NCI-H526 treated with DMSO at 0.1 percent for 48 hours (cell line): ENCODE measurements around the gene SLC6A7.

ENCODE experiments used
- DNase-seq: peaks from one replicate; lab custom pipeline; 2025; lab: John Stamatoyannopoulos, UW

SLC6A7 gene

DNA sequence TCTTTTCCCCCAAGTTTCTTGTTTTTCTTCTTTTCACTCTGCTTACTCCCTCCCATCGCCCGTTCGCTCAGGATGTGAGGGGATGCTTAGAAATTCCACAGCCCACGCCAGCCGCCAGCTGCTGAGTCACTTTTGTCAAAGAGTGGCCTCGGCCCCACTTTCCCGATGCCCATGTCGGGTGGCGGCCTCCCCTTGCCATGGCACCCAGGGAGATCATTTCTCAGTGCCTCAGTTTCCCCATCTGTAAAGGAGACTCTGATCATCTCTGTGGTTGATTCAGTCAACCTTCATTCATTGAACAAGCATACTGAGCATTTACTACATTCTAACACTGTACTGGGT lies 33.9 kb upstream of the SLC6A7 start:
- no peak for DNase-seq

DNA sequence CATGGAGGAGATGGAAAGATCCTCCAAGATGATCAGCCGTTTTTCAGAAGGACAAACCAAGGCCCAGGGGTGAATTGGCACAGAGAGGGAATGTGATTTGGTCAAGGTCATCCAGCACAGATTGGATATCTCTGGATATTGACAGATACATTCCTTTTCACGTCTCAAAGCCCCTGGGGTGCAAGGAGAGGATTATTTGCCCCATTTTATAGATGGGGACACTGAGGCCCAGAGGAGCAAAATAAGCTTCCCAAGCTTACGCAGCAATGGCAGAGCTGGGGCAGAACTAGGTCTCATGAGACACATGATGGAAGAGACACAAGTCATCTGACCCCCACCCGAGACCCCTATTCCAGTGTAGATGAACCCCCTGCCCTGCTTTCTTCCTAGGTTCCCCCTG lies 33.3 kb upstream of the SLC6A7 start:
- DNase-seq: no peak

DNA sequence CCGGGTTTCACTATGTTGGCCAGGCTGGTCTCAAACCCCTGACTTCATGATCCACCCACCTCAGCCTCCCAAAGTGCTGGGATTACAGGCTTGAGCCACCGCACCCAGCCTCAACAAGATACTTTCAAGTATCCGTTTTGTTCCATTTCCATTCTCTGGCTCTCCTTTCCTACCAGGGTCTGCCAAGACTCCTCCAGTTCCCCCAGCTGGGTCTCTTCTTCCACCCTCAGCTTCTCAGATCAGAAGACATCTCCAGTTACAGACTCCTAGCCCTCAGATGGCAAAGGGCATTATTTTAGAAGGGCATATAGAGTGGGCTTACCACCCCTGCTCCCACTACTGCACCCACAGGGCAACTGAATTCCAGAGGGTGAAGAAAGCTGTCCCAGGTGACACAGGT lies 32.7 kb upstream of the SLC6A7 start:
- no peak for DNase-seq

DNA sequence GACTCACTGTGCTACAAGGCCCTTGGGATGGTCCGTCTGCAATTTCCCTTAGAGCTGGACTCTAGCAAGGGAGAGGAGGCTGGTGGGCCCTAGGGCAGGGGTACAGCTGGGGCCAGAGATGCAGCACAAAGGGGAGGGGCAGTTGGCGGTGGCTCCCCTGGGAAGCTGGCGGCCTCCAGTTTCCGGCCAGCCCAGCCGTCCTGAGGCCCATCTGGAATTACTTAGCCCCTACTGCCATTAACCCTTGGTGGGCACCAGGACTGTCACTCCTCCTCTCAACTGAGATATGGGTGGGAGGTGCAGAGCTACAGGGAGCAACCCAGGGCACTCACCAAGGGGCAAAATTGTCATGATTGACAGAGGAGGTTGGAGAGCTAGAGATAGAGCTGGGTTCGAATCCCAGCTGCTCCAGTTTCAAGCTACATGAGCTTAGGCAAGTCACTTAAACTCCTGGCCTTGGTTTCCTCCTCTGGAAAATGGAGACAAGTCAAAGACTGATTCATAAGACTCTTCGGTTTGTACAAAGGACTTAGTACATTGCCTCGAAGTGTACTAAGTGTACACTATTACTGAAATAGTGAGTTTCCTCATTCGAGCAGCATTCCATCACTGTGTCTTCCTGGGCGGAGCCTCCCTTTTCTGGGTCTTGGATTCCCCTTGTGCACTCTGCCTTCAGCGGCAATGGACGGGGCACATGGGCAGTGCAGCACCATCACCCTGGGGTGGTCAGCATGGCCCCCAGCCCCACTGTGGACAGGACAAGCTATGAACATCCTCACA lies 31.5 kb upstream of the SLC6A7 start:
- DNase-seq: no peak

DNA sequence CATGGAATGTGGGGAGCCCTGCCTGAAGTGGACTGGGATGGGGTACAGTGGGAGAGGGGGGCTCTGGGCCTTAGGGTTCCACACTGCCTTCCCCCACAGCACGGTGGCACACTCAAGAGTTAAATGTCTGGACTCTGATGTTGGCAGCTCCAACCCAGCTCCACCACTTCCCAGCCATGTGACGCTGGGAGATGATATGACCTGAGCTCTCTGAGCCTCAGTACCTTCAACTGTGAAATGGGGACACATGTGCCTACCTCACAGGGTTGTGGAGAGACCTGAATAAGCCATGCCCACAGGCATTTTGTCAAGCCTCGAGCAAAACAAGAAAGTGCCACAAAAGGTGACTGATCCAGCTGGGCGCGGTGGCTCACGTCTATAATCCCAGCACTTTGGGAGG lies 30.8 kb upstream of the SLC6A7 start:
- no peak for DNase-seq

DNA sequence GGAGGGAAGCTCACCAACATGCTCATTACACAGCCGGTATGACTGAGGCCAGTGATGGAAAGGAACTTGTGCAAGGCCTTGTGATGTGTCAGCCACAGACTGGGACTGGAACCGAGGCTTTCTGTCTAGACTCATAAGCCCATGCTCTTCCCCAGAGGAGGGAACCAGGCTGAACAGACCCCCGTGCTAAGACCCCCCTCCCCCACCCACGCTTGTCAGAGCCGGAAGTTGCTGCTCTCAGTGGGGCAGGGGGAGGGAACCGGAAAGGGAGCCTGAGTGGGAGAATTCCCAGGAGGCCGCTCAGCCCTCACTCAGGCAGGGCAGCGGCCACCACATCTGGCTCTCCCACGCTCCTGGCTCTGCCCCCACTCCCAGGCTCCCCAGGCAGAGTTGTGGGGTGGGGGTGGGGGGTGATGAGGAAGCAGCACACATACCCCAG lies 30.1 kb upstream of the SLC6A7 start:
- no peak for DNase-seq

DNA sequence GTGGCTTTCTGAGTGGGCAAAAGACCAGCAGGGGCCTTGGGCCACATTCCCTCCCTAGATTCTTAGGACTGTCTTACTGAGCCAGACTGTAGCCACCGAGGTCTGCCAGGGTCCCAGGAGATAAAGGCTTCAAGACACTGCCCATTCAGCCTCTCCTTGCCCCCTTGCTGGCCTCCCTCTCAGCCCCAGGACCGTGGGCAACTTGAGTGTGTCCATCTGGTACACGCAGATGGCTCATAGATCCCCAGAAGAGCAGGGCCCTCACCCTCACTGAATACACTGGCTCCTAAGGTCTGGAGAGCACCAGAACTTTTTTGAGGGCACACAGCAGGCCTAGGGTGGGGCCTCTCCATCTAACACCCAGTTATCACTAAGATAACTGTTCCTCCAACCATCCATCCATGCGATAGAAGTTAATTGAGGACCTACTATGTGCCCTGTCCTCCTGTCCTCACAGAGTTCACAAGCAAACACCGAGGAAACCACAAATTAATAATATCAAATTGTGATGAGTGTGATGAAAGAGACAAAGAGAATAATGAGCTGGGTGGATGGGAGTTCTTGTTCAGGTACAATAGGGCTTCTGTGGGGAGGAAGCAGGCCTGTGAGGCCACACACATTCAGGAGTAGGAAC lies 29.3 kb upstream of the SLC6A7 start:
- DNase-seq: no peak

DNA sequence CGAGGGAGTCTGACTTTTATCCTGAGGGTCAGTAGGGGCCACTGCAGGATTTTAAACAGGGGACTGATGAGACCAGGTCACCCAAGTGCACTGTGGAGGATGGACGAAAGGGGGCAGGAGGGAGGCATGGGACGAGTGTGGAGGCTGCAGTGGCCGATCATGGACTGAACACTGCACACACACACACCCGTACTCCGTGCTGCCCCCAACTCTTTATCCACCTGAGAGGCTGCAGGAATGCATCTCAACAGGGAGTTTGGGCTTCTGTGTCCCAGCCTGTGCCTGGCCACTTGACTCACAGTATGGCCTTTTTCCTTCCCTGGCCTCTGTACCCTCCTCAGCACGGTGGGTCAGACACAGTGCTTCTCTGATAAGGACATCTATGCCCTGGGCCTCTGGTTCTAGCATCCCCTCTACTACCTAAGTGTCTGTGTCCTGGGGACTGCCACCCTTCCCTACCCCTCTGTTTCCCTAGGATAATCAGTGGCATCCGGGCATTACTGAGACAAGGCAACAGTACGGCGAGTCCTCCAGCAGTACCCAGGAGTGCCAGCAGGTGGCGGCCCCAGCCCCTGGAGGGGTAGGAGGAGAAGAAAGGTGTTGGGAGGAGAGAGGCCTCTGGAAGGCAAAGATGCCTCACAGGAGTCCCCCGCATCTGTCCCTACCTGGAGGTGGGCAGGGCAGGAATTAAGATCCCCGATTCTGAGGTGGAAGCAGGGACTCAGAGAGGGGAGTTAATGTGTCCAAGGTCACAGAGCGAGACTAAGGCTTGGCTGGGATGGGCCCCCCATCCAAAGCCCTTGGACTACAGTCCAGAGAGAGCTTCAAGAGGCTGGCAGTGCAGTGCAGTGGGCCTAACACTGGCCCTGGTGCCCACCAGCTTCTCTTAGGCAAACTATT lies 28.4 kb upstream of the SLC6A7 start:
- DNase-seq: peak; percentile 55

DNA sequence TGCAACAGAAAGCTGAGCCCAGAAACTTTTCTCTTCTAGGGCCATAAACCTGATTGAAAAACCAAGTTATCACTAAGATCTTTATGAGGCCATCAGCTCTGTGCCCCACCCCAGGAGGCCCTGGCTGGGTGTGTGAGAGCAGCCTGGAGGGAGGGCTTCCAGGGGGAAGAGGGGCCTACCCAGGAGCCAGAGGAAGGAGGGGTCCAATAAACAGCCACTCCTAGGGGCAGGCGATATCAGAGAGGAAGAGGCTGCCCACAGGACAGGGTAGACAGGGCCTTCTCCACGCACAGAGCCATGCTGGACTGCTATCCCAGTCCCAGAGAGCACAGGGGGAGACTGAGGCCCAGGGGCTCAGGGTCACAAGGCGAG lies 27.7 kb upstream of the SLC6A7 start:
- DNase-seq: no peak

DNA sequence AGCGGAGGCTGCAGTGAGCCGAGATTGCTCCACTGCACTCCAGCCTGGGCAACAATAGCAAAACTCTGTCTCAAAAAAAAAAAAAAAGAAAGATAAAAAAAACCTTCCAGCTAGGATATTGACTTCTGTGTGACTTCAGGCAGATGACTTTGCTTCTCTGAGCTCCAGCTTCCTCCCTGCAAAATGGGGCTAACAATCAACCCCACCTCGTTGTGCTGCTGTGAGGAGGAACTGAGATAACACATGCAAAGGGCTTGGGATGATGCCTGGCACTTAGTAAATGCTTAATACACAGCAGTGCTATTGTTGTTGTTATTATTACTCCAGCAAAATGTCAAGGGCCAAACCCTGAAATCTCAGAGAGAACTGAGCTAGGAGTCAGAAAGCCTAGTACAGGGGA lies 26.8 kb upstream of the SLC6A7 start:
- no peak for DNase-seq

DNA sequence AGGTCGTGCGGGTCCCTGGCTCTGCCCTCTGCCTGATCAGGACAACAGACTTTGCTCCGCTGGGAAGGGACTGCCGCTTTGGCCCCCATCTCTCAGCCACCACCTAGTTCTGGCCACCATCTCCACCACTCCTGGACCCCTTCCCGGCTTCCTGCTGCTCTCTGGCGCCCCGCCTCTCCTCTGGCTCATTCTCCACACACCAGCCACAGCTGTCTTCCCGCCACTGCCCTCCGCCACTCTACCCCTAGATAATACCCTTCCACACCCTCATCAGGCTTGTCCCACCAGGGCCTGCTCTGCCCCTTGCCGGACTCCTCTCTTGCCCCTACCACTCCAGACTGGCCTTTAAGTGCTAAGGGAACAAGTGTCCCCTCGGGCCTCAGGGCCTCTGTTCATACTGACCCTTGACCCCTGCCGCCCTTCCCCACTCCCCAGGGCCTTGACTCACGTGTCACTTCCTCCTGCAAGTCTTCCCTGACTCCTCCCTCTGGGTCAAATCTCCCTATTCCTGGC lies 26.3 kb upstream of the SLC6A7 start:
- no peak for DNase-seq

DNA sequence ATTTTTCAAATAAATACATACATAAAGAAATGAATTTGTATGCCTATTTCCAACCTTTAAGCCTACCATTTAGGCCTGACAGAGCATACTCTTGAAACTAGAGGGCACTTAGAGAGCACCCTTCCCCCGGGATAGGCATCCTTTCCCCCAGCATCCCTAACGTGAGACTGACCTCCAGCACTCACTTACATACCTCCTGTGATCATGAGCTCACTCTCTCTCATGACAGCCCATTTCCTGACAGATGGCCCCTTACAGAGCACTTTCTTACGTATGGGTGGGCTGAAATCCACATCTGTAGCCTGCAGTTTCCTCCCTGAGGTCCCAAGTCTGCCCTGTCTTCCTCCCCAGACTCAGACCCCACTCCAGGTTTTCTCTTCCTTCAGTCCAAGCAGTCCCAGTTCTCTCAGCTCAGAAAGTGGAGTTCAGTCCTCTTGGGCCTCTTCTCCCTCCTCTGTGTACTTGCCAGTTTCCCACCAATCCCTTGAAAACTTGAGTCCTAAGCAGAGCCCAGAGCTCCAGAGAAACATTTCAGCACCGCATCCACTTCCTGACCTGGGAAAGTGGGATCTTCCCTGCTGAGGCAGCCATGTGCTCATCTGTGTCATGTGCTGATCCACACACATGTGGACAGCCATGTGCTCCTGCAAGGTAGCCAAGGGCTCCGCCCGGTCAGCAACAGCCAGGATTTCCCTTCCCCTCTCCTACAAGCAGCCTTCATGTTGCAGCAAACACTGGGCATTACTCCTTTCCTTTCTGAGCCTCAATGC lies 25.5 kb upstream of the SLC6A7 start:
- DNase-seq: no peak

DNA sequence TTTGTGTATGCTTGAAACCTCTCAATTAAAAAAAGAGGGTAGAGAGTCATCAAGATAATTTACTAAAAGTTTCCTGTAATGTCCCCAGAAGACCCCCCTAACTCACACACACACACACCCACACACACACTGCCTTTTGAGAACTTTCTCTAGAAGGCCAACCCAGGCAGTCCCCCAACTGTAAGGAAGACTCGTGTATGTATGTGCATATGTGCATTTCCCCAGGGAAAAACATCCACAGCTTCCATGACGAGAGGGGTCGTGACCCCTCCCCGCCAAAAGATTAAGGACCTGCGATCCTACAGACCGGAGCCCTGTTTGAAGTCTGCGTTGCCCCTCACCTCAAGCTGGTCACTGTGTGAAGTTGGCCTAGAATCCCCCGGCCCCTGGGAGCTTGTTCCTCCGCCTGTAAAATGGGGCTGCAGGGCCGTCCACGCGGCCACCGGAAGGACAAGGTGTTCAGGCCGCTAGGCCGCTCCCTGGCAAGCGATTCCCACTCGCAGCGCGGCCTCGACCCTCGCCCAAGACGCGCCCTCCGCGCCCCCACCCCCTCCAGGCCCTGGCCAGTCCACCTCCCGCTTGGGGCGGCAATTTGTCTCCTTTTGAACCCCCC lies 23.7 kb upstream of the SLC6A7 start:
- DNase-seq: no peak

DNA sequence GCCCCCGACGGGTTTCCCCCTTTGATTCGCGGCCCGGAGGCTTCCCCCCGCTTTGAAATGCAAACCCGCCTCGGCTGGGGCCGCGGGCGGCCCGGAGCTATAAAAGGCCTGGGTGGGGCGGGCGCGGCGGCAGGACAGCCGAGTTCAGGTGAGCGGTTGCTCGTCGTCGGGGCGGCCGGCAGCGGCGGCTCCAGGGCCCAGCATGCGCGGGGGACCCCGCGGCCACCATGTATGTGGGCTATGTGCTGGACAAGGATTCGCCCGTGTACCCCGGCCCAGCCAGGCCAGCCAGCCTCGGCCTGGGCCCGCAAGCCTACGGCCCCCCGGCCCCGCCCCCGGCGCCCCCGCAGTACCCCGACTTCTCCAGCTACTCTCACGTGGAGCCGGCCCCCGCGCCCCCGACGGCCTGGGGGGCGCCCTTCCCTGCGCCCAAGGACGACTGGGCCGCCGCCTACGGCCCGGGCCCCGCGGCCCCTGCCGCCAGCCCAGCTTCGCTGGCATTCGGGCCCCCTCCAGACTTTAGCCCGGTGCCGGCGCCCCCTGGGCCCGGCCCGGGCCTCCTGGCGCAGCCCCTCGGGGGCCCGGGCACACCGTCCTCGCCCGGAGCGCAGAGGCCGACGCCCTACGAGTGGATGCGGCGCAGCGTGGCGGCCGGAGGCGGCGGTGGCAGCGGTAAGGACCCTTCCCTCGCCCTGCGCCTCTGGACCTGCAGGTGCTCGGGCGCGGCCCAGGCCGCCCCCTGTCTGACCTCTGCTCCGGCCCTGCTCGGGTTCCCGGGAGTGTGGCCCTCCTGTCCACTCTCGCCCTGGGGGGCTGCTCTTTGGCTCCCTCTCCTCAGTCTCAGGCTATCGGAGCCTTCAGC lies 23.0 kb upstream of the SLC6A7 start, which contains the start of gene CDX1:
CDX1 (plus strand) TSS at position 129 of the 862 bp plus-strand sequence; CDS start at position 228, 99 bp downstream.
- DNase-seq: no peak

DNA sequence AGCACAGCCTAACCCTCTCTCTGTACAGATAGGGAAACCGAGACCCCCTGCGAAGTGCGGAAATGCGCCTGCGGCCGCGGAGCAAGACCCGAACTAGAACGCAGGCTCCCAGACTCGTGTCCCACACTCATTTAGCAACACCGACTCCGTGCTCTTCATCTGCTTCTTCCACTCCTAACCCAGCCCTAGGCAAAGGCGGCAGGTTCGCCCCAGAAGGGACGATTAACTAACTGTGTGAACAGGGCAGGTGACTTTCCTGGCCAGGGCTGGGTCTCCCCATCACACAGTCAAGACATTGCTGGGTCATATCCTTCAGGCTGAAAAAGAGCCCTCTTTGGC lies 22.4 kb upstream of the SLC6A7 start:
- no peak for DNase-seq

DNA sequence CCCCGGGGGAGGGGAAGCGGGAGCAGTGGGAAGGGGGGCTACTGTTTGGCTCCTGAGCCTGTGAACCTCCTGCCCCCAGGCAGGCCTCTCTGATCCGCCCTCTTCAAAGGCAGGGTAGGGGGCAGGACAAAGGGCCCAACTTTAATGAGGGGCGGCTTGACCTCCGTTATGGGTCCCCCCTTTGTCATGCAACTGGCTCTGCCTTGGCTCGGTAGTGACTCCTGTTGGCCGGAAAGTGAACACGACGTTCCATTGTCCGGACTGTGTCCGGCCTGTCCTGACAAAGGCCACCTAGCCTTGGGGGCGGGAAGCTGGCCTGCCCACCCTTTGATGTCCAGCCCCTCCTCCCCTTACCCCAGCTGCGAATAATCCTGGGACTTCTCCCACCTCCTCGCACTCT lies 22.0 kb upstream of the SLC6A7 start:
- no peak for DNase-seq

DNA sequence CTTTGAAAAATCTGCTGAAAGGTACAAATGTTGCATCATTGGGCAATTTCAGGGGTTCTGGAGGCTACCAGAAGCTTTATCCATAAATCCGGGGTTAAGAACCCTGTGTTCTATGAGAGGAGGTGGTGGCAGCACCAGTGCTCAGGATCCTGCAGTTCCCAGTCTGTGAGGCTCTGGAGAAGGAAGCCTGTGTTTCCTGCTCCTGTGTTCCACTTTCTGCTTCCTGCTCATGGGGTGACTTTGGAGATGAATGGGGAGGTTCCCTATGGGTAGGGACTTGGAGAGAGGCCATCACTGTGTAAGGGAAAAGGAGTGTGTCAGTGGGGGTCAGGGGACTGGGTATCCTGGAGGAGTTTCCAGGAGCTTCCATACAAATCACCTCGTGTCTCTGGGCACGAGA lies 21.0 kb upstream of the SLC6A7 start:
- no peak for DNase-seq

DNA sequence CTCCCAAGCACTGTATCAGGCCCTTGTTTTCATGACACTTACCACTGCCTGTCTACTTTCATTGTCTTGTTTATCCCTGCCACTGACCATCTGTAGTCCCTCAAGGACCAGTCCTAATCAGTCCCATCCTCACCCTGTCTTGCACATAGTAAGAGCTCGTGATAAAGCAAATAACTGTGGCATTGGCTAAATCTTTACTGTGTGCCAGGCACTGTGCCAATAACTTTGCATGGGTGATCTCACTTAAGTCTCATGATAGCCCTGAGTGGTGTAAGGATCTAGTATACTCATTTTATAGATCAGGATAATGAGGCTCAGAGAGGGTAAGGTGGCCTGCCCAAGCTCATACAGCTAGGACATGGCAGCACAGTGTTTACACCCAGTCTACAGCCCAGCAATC lies 17.7 kb upstream of the SLC6A7 start:
- DNase-seq: no peak

DNA sequence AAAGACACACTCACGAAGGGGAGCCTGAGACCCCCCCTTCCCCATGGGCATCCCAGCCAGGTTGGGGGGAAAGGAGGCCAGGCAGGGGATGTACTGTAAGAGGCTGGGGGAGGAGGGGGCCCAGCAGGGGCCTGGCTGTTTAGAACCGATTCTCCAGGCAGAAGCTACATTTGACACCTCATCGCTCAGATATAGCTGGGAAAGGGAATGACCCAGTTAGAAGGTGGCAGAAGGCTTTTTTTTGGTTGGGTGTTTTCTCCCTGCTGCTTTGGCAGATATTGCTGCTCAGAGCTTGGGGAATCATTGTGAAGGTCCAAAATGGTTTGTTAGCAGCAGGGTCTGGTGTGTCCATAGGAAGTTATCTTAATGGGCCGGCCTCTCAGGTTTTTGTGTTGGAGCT lies 17.3 kb upstream of the SLC6A7 start:
- DNase-seq: no peak

DNA sequence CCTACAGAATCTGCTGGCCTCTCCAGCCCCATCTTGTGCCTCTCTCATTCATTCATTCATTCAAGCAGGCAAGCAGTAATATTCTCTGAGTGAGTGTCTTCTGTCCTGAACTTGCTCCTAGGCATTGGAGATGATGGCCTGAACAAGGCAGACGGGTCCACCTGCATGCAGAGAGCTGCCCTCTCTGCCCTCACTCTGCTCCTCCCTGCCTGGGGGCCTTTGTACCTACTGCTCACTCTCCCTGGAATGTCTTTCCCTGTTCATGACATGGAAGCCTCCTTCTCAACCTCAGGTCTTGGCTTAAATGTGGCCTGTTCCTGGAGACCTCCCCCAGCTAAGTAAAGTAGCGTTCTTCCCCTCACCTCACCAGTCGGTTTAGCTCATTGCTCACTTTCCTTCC lies 16.7 kb upstream of the SLC6A7 start:
- DNase-seq: no peak

DNA sequence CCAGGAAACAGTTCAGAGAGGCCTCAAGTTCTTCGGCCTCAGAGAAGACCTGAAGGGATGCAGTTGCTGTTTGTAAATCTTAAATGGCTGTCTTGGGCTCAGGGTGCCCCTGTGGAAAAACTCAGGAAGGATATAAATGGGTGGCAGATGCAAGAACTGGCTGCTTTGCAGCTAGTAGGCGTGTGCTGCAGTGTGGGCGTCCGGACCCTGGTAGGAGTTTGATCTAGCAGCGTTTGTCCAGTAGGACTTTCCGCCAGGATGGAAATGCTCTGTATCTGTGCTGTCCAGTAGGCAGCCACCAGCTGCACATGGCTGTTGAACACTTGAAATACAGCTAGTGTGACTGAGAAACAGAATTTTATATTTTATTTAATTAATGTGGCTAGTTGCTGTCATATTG lies 15.6 kb upstream of the SLC6A7 start:
- no peak for DNase-seq
